Subcutaneous abdominal adipose tissue (tissue), 5 donors: ENCODE data around the gene ITGBL1.

Experiments used
- H3K27ac ChIP-seq: one replicate; pipeline ENCODE4 v1.7.0; 2013; ENCODE audit warnings: low read depth, mild to moderate bottlenecking, inconsistent platforms, low read length, moderate library complexity
- H3K27me3 ChIP-seq, 5 donors: one replicate each; pipeline ENCODE4 v1.7.0; 2013; ENCODE audit warnings: low read length in 5 of 5, inconsistent platforms in 1 of 5; ENCODE audit not compliant: control insufficient read depth in 5 of 5, insufficient read depth in 4 of 5
- H3K36me3 ChIP-seq, 5 donors: one replicate each; pipeline ENCODE4 v1.7.0; 2013; ENCODE audit warnings: low read length in 5 of 5; ENCODE audit not compliant: control insufficient read depth in 5 of 5, insufficient read depth in 5 of 5
- H3K4me1 ChIP-seq, 5 donors: one replicate each; pipeline ENCODE4 v1.7.0; 2013; ENCODE audit warnings: low read length in 5 of 5, mild to moderate bottlenecking in 3 of 5, moderate library complexity in 1 of 5; ENCODE audit not compliant: control insufficient read depth in 5 of 5, insufficient read depth in 5 of 5
- H3K4me3 ChIP-seq, 5 donors: one replicate each; pipeline ENCODE4 v1.7.0; 2013; ENCODE audit warnings: low read length in 5 of 5, low read depth in 1 of 5
- H3K9ac ChIP-seq, 5 donors: one replicate each; pipeline ENCODE4 v1.7.0; 2013; ENCODE audit warnings: low read length in 5 of 5, mild to moderate bottlenecking in 4 of 5, moderate library complexity in 3 of 5
- H3K9me3 ChIP-seq, 5 donors: one replicate each; pipeline ENCODE4 v1.7.0; 2013; ENCODE audit warnings: low read length in 5 of 5; ENCODE audit not compliant: control insufficient read depth in 5 of 5
- donor health status: healthy.
- donor health status: healthy.
- donor health status: healthy.
- donor health status: healthy.
- donor health status: healthy.

Gene ITGBL1

GRCh38 chr13:101747039-101747438, 294.6 kb downstream of the ITGBL1 start:
- Histone ChIP-seq H3K9ac (no peak overlapping the region), H3K36me3 (no peaks in the 10 kb centered on the region), H3K27me3 (no peaks in the 10 kb centered on the region), H3K27ac (no peak overlapping the region), H3K9me3 (no peaks in the 10 kb centered on the region), H3K4me1 (peaks cover 0 to 5% (median 0%) of the 10 kb centered on the region in 5 donors), H3K4me3 (no peak overlapping the region)

GRCh38 chr13:101749584-101749983, 297.1 kb downstream of the ITGBL1 start:
- peaks cover 0 to 5% (median 0%) of the 10 kb centered on the region in 5 donors for H3K4me1 ChIP-seq
- no peak overlapping the region for H3K9ac ChIP-seq
- no peaks in the 10 kb centered on the region for H3K27me3 ChIP-seq
- H3K27ac ChIP-seq = no peak overlapping the region
- H3K4me3 ChIP-seq = no peak overlapping the region
- no peaks in the 10 kb centered on the region for H3K36me3 ChIP-seq
- H3K9me3 ChIP-seq = no peaks in the 10 kb centered on the region

GRCh38 chr13:101751488-101751887, 299.0 kb downstream of the ITGBL1 start:
- Histone ChIP-seq H3K36me3 (no peaks in the 10 kb centered on the region), H3K4me3 (no peak overlapping the region), H3K4me1 (peaks cover 0 to 5% (median 0%) of the 10 kb centered on the region in 5 donors), H3K9me3 (no peaks in the 10 kb centered on the region), H3K27ac (no peak overlapping the region), H3K27me3 (no peaks in the 10 kb centered on the region), H3K9ac (no peak overlapping the region)

GRCh38 chr13:101752432-101752831, 300.0 kb downstream of the ITGBL1 start:
- H3K27ac ChIP-seq = no peak overlapping the region
- H3K36me3 ChIP-seq = no peaks in the 10 kb centered on the region
- no peaks in the 10 kb centered on the region for H3K9me3 ChIP-seq
- H3K27me3 ChIP-seq = no peaks in the 10 kb centered on the region
- H3K9ac ChIP-seq = no peak overlapping the region
- H3K4me1 ChIP-seq = peaks cover 0 to 5% (median 0%) of the 10 kb centered on the region in 5 donors
- H3K4me3 ChIP-seq = no peak overlapping the region

- Histone ChIP-seq H3K9ac (no peak overlapping the region), H3K4me1 (peaks cover 0 to 5% (median 0%) of the 10 kb centered on the region in 5 donors), H3K27me3 (no peaks in the 10 kb centered on the region), H3K36me3 (no peaks in the 10 kb centered on the region), H3K27ac (no peak overlapping the region), H3K4me3 (no peak overlapping the region), H3K9me3 (no peaks in the 10 kb centered on the region)
These were observed 302.9 kb downstream of the ITGBL1 start for GRCh38 chr13:101755228-101755887.

GRCh38 chr13:101757446-101758039, 305.1 kb downstream of the ITGBL1 start:
- no peaks in the 10 kb centered on the region for H3K27me3 ChIP-seq
- no peaks in the 10 kb centered on the region for H3K9me3 ChIP-seq
- no peaks in the 10 kb centered on the region for H3K4me1 ChIP-seq
- no peak overlapping the region for H3K4me3 ChIP-seq
- H3K36me3 ChIP-seq = no peaks in the 10 kb centered on the region
- H3K27ac ChIP-seq = no peak overlapping the region
- no peak overlapping the region for H3K9ac ChIP-seq

GRCh38 chr13:101763191-101763590, 310.7 kb downstream of the ITGBL1 start:
- no peak overlapping the region for H3K4me3 ChIP-seq
- no peak overlapping the region for H3K27ac ChIP-seq
- H3K9me3 ChIP-seq = no peaks in the 10 kb centered on the region
- no peaks in the 10 kb centered on the region for H3K27me3 ChIP-seq
- H3K9ac ChIP-seq = no peak overlapping the region
- no peaks in the 10 kb centered on the region for H3K36me3 ChIP-seq
- no peaks in the 10 kb centered on the region for H3K4me1 ChIP-seq
